ENCODE results near the gene NPPA.
A peak's percentile ranks its signal among the peaks of the same experiment; 100 is the strongest.

The NPPA gene

DNA sequence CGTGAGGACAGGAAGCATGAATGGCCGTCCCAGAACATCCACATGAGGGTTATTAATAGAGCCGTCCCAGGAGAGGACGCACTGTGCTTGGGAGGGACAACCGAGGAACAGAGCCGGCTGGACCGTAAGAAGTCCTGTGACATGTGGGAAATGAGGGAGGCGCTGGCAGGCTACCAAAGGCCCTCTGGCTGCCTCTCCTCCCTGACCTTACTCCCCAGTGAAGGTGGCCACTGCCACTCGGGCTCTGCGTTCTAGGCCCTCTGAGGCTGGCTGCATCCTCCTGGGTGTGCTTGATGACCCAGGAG lies 26.6 kb upstream of the NPPA start:
- no peak for DNase-seq (ENCODE audit: low read depth in 2 of 2)

DNA sequence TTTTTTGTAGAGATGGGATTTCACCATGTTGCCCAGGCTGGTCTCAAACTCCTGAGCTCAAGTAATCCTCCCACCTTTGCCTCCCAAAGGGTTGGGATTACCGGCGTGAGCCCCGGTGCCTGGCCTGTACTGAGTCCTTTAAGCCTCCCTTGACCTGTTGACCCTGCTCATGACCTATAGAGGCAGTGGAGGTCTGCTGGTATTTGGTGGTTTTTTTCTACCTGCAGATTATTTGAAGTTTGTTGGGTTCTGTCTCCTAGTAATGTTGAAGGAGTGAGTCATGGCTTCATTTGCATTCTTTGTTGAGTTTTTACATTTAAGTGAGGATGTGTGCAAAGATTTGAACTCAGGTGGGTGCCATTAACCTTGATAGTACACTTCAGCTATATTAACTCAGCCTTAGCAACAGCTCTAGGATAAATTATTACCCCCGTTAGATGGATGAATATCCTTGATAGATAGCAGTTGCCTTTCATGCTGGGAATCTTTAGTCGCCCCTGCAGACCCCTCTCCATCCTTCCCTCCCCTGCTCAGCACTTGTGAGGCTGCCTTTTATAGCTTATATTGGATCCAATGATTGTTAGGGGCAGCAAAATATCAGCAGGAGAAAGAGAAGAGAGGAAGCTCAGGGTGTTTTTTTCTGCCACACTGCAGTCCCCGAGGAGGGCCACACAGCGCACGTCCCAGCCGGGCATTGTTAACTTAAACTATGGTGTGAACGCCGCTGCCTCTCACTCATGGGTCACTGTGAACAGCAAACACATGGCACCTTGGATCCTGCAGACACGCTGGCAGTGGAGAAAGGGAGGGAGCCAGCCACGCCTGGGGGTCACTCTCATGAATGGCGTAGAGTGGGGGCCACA lies 26.0 kb upstream of the NPPA start:
- no peak for DNase-seq (ENCODE audit: low read depth in 2 of 2)

DNA sequence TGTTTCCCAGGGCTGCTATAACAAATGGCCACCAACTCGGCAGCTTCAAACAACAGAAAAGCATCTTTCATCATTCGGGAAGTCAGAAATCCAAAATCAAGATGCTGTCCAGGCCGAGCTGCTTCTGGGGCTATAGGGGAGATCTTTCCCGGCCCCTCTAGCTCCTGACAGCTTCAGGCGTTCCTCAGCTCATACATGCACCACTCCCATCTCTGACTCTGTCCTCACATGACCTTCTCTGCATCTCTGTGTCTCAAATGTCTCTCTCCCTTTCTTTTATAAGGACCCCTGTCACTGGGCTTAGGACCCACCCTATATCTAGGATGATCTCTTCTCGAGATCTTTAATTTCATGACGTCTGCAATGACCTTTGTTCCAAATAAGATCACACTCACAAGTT lies 25.0 kb upstream of the NPPA start:
- no peak for DNase-seq (ENCODE audit: low read depth in 2 of 2)

DNA sequence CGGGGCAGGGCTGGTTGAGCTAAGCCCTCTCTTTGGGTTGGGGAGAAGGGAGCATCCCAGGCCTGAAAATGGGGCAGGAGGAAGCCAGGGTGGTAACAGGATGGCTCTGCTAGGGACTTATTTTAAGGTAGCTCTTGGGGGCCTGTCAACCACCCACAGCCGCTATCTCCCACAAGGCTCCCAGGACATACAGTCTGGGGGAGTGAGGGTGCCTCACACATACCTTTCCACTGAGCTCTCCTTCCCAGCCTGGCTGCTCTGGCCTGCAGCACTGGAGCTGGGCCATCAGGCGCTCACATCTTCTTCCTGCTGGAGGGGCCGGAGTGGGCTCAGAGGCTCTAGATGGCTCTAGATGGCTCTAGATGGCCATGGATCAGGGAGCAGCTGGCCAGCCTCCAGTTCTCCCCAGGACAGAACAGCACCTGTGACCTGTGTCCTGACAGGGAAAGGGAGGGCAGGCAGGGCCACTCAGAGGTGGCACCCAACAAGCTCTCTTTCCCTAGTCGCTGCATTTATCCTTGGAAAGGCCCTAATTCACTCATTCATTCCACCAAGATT lies 22.1 kb upstream of the NPPA start:
- no peak for DNase-seq (ENCODE audit: low read depth in 2 of 2)

DNA sequence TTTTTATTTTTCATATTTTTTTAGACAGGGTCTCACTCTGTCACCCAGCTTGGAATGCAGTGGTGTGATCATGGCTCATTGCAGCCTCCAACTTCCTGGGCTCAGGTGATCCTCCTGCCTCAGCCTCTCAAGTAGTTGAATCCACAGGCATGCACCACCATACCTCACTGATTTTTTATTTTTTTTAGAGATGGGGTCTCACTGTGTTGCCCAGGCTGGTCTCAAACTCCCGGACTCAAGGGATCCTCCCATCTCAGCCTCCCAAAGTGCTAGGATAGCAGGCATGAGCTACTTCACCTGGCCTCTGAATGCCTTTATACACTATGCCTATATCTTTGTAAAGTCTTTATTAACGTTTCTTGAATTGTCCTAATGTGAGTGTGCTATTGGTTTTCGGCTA lies 21.5 kb upstream of the NPPA start:
- DNase-seq (ENCODE audit: low read depth in 2 of 2), result no peak

DNA sequence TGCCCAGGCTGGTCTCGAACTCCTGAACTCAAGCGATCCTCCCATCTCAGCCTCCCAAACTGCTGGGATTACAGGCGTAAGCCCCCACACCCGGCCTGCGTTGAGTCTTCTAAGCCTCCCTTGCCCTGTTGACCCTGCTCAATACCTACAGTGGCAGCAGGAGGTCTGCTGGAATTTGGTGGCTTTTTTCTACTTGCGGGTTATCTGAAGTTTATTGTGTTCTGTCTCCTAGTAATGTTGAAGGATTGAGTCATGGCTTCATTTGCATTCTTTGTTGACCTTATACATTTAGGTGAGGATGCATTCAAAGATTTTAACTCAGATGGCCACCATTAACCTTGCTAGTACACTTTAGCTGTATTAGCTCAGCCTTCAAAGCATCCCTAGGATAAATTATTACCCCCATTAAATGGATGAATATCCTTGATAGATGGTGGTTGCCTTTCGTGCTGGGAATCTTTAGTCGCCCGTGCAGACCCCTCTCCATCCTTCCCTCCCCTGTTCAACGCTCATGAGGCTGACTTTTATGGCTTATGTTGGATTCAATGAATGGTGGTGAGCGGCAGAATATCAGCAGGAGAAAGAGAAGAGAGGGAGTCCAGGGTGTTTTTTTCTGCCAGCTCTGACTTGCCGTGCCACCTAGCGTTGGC lies 20.9 kb upstream of the NPPA start:
- no peak for DNase-seq (ENCODE audit: low read depth in 2 of 2)

DNA sequence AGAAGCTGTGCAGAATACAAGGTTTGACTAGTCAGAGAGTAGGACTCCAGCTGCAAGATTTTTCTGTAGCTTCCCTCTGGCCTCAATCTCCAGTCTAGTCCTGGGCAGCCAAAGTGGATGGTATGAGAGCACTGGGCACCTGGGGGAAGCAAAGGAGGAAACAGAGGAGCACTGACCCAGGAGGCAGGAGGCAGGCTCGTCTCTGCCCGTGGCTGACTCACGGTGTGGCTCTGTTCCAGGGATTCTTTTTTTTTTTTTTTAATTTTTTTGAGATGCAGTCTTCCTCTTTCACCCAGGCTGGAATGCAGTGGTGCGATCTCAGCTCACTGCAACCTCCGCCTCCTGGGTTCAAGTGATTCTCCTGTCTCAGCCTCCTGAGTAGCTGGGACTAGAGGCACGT lies 15.3 kb upstream of the NPPA start:
- DNase-seq (ENCODE audit: low read depth in 2 of 2), result no peak

DNA sequence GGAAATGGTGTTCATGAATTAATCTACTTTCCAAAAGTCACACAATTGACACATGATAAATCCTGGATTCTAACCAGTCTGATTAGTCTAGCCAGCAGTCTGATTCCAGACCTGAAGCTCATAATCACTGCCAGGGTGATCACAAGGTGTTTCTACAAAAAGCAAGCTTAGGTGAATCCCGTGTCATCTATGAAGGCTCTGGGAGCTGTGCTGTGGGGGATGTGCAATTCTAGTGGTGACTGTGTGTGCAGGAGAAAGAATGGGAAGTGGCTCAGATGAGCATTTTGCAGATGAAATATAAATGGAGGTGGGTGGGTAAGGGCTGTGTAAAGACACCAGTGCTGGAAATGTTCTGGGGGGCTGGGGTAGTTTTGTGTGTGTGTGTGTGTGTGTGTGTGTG lies 13.0 kb upstream of the NPPA start:
- no peak for DNase-seq (ENCODE audit: low read depth in 2 of 2)

DNA sequence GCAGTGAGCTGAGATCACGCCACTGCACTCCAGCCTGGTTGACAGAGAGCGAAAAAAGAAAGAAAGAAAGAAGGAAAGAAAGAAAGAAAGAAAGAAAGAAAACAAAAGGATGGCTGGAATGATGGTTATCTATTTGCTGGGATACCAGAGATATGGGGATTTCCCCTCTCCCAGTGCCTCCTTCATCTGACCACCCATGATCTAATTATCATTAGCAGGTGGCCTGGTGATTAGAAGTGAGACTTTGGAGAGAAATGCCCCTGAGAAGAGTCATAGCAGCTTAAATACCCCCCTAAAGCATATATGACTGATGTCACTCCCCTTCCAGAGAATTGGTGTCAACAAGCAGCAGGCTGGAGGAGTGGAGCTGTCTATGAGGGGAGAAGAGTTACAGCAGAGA lies 12.5 kb upstream of the NPPA start:
- DNase-seq (ENCODE audit: low read depth in 2 of 2), result no peak

DNA sequence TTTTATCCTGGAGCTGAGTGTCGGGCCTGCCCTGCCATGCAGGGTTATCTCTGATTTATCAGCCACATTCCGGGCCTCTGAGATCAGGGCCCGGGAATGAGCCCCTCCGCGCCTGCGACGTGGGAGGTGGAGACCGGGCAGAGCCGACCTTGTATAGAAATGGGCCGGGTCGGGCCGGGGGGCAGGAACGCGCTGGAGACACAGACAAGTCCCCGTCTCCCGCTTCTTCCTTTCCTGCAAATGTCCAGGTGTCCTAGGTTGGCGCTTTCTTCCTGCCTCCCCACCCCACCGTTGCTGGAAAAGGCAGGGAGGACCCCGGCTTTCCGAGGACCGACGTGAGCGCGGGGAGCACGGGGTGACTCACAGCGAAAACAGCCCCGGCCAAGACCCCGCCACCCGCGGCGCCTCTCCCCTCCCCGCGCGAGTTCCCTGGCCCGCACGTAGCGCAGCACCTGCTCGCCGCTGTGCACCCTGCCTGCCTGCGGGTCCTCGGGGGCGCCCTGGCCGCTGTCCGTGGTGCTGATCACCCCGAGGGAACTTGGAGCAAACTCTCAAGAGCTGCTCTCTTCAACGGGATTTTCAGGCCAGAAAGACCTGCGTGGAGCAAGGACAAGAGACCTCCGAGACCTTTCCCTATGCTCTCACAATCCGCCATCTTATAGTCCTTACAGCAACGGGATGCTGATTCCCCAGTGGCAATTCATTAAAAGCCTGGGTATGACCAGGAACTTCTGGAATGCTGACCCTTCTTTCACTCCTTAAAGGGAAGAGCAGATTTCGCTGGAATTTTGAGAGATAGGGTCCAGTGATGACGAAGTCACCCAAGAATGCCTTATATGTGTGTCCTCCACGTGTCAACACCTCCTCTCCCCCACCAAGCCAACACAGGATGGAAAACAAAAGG lies 11.6 kb upstream of the NPPA start:
- peak; percentile 36 to 48 for DNase-seq (ENCODE audit: low read depth in 2 of 2)

DNA sequence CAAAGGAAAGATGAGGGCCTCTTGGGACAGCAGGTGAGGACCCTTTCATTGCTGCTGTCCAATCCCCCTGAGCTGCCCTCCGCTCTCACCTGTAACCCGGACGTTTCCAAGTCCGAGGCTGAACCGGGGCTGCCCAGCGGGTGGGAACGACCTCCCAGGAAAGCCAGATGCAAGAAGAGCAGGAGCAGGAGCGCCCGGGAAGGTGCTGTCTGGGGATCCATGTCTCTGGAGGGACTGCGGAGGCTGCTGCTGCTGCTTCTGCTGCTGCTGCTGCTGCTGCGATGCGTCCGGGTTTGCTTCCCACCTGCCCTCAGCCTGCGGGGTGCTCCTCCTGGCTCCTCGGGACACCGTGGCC lies 11.0 kb upstream of the NPPA start, which contains the start of gene NPPB:
TSS of gene NPPB (minus strand) at position 333 of the 355 bp plus-strand sequence. CDS start at position 221, 112 bp downstream.
- no peak for DNase-seq (ENCODE audit: low read depth in 2 of 2)

DNA sequence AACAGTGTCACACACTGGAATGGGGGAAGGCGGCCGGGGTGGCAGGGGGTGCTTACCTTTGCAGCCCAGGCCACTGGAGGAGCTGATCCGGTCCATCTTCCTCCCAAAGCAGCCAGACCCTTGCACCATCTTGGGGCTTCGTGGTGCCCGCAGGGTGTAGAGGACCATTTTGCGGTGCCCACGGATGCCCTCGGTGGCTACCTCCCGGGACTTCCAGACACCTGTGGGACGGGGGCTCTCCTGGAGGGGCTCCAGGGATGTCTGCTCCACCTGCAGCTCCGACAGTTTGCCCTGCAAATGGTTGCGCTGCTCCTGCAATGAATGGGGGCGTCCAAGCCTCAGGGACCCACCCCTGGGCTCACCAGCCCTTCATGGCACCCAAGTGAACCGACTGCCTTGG lies 10.6 kb upstream of the NPPA start:
- no peak for DNase-seq (ENCODE audit: low read depth in 2 of 2)

DNA sequence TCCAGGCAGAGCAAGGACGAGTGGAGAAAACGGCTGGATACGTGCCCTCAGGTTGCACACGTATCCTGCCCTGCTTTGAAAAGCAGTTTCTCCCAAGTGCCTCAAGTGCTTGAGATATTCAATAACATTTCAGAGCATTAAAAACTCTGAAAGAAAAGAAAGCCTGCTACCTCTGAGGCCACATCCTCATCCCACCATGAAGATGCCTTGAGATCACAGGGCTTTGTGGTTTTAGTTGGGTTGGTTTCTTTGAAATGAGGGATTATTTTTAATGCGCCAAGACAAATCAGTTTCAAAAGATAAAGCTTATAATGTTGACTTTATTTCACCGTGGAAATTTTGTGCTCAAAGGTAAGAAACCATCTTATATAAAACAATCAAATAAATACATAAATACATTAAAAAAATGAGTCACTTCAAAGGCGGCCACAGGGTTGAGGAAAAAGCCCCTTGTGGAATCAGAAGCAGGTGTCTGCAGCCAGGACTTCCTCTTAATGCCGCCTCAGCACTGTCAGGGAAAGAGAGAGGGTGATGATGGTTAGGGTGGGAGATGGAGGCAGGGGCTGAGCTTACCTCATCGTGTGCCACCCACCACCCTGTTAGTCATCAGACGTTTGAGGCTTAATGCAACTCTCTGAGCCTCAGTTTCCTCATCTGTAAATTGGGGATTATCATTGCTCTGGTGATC lies 9.7 kb upstream of the NPPA start:
- DNase-seq (ENCODE audit: low read depth in 2 of 2), result no peak

DNA sequence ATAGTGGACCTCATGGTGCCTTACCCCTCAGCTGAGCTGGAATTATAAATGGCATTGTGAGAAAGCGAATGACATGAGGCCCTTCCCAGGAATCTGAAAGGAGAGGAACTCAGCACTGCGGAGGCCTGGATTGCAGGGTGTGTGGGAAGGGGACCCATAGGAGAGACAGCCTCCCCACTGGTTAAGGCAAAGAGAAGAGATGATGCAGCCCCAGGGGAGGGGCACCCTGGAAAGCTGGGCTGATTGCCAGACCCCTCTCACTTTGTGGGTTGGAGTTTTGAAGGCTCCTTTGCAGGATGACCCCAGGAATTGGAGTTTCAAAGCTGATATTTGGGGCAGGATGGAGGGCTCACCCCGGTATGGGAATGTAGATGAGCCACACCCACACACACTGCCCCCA lies 9.1 kb upstream of the NPPA start:
- DNase-seq (ENCODE audit: low read depth in 2 of 2), result no peak

DNA sequence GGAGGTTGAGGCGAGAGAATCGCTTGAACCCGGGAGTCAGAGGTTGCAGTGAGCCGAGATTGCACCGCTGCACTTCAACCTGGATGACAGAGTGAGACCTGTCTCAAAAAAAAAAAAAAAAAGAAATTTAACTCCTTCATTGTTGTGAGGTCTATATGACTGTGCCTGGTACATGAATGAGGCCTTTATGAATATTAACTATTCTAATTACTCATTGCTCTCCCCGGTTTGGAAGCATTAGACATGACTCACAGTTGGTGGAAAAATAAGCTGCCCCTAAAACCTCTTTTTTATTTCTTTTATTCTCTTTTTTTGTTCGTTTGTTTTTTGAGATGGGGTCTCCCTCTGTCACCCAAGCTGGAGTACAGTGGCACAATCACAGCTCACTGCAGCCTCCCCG lies 7.8 kb upstream of the NPPA start:
- DNase-seq (ENCODE audit: low read depth in 2 of 2), result no peak

DNA sequence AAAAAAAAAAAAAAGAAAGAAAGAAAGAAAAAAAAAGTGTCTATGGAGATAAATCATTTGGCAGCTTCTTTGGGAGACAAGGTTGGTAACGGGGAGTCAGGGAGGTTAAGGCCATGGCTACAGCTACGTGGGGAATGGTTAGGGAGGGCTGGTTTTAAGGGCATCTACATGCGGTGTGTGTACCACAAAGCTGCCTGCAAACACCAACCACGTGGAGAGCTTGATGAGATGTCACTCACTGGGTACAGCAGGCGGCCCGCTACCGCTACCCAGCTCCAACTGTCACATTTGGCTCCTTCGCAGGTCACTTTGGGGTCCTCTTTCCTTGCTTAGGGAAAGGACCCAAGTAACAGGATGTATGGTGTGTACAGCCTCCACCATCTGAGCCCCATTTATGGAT lies 6.9 kb upstream of the NPPA start:
- no peak for DNase-seq (ENCODE audit: low read depth in 2 of 2)

DNA sequence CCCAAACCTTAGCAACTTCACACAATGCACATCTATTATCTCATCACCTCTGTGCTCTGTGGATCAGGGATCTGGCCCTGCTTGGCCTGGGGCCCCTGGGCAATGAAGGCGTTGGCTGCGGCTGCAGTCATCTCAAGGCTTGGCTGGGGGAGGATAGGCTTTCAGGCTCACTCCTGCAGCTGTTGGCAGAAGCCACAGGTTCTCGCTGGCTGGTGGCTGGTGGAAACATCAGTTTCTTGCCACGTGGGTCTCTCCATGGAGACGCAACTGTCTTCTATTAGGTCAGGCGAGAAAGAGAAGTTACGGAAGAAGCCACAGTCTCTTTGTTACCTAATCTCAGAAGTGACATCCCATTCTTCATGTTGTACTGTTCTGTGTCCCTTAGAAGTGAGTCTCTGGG lies 3.6 kb upstream of the NPPA start:
- DNase-seq (ENCODE audit: low read depth in 2 of 2), result no peak

DNA sequence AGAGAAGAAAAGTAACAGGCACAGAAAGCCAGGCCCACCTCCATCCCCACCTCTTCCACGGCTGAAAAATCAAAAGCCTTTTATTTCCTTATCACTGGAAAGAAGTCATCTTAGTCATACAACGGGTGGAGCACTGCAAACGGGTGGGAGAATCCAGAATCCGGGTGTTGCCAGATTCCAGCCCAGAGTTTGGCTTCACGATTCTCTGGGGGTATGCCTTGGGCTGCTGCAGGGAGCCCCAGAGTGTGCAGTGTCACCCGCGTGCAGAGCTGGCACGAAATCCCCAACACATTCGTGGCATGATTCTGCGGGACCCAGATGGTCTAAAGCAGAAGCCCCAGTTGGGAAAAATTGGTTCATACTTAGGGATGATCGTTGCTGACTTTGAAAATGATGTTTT lies 2.6 kb upstream of the NPPA start:
- DNase-seq (ENCODE audit: low read depth in 2 of 2), result no peak

DNA sequence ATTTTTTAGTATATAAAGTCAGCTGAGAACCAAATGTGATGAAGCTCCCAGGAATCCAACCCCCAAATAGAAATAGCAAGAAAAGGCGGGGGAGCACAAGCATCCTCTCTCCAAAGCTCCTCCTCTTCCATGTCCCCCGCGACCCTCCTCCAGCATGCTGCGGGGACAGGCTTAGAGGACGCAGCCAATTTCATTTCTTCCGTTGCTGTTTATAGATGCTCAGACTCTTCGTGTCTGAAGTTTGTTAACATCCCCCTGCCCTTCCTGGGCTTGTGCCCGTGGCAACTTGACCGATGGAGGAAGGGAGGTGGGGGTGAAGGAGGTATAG lies 754 bp upstream of the NPPA start:
- no peak for DNase-seq (ENCODE audit: low read depth in 2 of 2)

DNA sequence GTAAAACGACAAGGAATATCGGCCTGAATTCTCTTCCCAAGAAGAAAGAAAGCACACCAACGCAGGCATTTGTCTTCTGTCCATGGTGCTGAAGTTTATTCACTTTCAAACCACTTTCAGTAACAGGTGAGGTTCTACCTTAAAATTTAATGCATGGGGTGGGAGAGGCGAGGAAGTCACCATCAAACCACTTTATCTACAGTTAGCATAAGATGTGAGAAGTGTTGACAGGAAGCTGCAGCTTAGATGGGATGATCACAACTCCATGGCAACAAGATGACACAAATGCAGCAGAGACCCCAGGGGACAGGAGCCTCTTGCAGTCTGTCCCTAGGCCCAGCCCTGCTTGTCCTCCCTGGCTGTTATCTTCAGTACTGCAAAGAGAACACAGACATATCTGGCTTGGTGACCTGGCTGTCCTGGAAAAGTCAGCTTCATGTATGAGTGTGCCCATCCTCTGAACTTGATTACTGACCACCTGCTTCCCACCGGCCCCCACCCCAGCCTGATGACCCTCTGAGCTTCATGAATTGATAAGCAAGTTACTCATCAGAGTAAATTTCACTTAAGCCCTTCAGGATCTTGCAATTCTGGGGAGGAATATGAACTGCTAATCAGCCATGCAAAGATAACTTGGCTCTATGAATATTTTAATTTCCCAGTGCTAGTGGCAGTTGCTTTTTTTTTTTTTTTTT lies 1.8 kb downstream of the NPPA start:
- DNase-seq (ENCODE audit: low read depth in 2 of 2), result no peak

Measured in stimulated activated CD8-positive, alpha-beta memory T cell treated with anti-CD3 and anti-CD28 coated beads, Interleukin-15, amount 100 ng/mL, for 48 hours (primary cell).